ENCODE results near the gene HDAC9.
"Not testable (repeated sequence)": the region's sequence is repeated elsewhere in the genome, so short reads cannot be mapped to it uniquely, and the experiment has no call there.

The HDAC9 gene

DNA sequence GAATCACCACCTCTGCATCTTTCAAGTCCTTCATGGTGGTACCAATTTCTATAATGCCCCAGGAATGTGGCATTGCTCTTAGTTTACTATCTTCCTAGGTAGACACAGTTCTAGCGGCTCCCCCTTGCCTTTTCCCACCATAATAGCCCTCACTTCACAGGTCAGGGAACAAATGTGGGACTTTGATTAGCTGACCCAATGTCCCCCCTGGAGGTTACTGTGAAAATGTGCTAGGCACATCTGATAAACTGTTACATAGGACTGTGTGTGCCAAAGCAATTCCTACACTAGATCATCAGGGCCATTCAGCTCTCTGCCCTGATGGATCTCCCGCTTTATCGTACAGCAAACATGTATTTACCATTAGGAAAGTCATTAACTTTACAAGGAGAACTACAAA, 527.9 kb downstream of the HDAC9 start:
- no peak for DNase-seq (ENCODE audit: low read depth in 2 of 2)

DNA sequence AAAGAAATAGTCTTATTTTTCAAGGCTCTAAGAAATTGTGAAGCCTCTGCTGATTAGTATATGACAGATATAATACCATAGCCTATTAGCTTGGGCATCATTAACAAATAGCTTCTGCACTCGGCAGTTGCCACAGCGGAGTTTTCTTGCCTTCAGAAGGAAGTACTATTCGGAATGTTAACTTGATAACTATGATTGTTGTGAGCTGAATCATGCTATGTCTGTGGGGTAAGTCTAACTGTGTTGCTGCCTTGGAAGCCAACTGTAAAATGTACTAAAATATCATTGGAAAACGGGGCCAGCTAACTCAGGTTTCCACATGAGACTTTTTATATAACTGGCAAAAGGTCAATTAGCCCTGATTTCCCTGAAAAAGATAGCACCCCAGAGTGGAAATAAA, 528.7 kb downstream of the HDAC9 start:
- DNase-seq (ENCODE audit: low read depth in 2 of 2), result no peak

DNA sequence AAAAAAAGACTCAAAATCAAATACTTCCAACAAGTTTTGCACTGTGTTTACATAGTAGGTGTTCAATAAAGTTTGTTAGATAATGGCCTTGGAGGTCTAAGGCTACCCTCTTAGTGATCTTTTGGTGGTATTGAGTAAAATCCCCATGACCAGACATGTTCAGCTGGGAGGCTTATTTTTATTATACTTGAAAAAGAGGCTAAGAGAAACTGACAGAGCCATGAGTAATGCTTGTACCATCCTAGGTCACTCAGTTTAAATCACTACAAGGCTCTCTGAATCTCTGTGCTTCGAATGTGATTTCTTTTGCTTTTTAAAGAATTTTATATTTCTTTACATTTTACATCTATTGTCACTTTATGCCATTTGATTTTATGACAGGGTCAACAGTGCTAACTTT, 531.3 kb downstream of the HDAC9 start:
- no peak for DNase-seq (ENCODE audit: low read depth in 2 of 2)

DNA sequence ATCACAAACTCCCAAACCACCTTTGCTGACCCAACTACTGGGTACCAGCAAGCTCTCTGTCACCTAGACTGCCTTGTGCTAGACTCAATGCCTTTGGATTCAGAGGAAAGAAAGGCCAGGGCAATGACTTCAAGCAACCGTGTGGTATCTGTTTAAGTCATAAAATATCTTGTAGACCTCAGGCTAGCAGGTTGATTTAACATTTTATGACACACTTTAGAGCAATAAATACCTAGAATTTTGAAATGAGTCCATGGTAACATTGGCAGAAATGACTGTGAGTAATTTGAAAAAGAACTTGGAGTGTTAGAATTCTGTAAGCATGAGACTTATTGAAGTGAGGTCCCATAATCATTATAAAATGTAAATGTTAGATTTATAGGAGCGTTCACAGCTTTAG, 534.7 kb downstream of the HDAC9 start:
- DNase-seq (ENCODE audit: low read depth in 2 of 2), result no peak

DNA sequence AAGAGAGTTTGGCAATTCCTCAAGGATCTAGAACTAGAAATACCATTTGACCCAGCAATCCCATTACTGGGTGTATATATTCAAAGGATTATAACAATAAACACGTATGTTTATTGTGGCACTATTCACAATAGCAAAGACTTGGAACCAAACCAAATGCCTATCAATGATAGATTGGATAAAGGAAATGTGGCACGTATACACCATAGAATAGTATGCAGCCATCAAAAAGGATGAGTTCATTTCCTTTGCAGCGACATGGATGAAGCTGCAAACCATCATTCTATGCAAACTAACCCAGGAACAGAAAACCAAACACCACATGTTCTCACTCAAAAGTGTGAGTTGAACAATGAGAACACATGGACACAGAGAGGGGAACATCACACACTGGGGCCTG, 537.4 kb downstream of the HDAC9 start:
- DNase-seq (ENCODE audit: low read depth in 2 of 2), result not testable (repeated sequence)

DNA sequence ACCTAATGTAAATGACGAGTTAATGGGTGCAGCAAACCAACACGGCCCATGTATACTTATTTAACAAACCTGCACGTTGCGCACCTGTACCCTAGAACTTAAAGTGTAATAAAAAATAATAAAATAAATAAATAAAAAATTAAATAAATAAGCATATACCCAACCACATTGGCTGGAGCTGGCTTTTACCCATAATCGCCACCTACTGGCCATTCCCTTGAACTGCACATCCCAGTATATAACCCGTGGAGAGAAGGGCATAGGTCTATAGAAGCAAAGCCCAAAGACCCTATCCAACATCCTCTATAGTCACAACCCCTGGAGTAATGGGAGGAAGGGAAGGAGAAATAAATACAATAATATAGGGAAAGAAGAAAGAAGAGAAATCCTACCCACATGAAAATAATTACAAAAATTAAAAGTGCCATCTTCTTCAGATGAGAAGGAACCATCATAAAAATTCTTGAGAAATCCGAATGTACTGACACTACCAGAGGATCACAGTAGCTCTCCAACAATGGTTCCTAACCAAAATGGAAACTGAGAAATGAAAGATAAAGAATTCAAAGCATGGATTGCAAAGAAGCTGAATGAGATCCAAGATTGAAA, 556.3 kb downstream of the HDAC9 start:
- DNase-seq (ENCODE audit: low read depth in 2 of 2), result no peak
